ENCODE measurements around the gene SLC9C2. TPM values are rescaled to one million over a fixed set of nuclear protein-coding genes. Genes with fewer than 3 reads are reported as not detected.

SLC9C2 gene
- polyA plus RNA-seq, 3 donors: not detected

DNA sequence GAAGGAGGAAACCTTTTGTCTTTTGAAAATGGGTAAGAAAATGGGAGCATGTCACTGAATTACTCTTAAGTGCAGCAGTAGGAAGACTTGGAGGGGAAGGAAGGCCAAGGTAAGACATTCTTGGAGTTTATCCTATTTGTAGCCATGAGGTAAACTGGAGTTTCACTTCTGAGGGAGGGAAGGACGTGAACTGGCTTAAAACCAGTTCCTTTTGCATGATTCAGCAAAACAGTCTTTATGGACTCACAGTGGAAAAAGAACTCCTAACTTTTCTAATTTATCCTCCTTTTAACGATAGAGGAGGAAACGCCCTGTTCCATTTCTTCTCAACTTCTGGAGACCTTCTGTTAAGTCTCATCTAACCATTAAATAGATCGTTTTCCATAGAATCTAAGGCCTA, 123.2 kb downstream of the SLC9C2 start:
- Mint-ChIP-seq H3K4me3 (peak overlapping the region in 1 of 2 donors; percentile 23), H3K27ac (peak overlapping the region in 4 of 7 donors; percentile 34 to 72 (median 55)), H3K36me3 (peaks cover 30 to 37% of the 10 kb centered on the region in 2 donors), H3K4me1 (peaks cover 43% of the 10 kb centered on the region), H3K27me3 (ENCODE audit: low read depth in 3 of 3) (peaks cover 0 to 4% (median 1%) of the 10 kb centered on the region in 3 donors), H3K9me3 (no peaks in the 10 kb centered on the region)
- H3K4me3 ChIP-seq (replicated peaks in 1 of 3; ENCODE audit: low read depth in 2 of 3, low read length in 3 of 3): peak overlapping the region in 1 of 3 experiments; percentile 21
- no peaks in the 10 kb centered on the region for H3K9me3 ChIP-seq (replicated peaks in 1 of 2; ENCODE audit: control insufficient read depth in 1 of 2, insufficient read depth in 1 of 2, low read length in 2 of 2)
- H3K79me2 ChIP-seq (ENCODE audit: insufficient read depth, low read length): peaks cover 43% of the 10 kb centered on the region
- peak overlapping the region; percentile 12 for H3K4me2 ChIP-seq (replicated peaks; ENCODE audit: extremely low read depth, low read length, poor library complexity, severe bottlenecking)
- no CpG with 5 or more reads among the region's 4 CpGs for WGBS (ENCODE audit: insufficient coverage)
- intact Hi-C loops (cut with micrococcal nuclease): loop anchor here (5.0 to 10.0 kb wide), 5 partner anchors 47 to 543 kb away; partner anchors contain the start of genes CENPL (in 2 of the 2), DARS2 (in 2 of the 2), GAS5 (in 2 of the 2) and ZBTB37 (in 2 of the 2)
- H3K27me3 ChIP-seq (ENCODE audit: control insufficient read depth in 2 of 2, insufficient read depth in 2 of 2, low read length in 2 of 2): no peaks in the 10 kb centered on the region
- H3K36me3 ChIP-seq (replicated peaks in 1 of 2; ENCODE audit: control insufficient read depth in 1 of 2, insufficient read depth in 2 of 2, low read length in 2 of 2): peaks cover 29 to 41% of the 10 kb centered on the region in 2 donors
- no peak overlapping the region for H3K9ac ChIP-seq (ENCODE audit: insufficient read depth, low read length, poor library complexity, severe bottlenecking)
- TF ChIP-seq, protein P1, sequence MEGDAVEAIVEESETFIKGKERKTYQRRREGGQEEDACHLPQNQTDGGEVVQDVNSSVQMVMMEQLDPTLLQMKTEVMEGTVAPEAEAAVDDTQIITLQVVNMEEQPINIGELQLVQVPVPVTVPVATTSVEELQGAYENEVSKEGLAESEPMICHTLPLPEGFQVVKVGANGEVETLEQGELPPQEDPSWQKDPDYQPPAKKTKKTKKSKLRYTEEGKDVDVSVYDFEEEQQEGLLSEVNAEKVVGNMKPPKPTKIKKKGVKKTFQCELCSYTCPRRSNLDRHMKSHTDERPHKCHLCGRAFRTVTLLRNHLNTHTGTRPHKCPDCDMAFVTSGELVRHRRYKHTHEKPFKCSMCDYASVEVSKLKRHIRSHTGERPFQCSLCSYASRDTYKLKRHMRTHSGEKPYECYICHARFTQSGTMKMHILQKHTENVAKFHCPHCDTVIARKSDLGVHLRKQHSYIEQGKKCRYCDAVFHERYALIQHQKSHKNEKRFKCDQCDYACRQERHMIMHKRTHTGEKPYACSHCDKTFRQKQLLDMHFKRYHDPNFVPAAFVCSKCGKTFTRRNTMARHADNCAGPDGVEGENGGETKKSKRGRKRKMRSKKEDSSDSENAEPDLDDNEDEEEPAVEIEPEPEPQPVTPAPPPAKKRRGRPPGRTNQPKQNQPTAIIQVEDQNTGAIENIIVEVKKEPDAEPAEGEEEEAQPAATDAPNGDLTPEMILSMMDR (IDR thresholded peaks at IDR 0.05): no peak
- H2AFZ ChIP-seq (ENCODE audit: insufficient read depth, low read depth, low read length, poor library complexity, severe bottlenecking): no peak overlapping the region
- peaks cover 7% of the 10 kb centered on the region for H4K20me1 ChIP-seq (ENCODE audit: insufficient read depth, low read length)
- H3K27ac ChIP-seq (ENCODE audit: low read depth in 1 of 2, low read length in 2 of 2): peak overlapping the region in 1 of 2 donors; percentile 42
- peaks cover 37 to 45% of the 10 kb centered on the region in 2 donors for H3K4me1 ChIP-seq (ENCODE audit: control insufficient read depth in 1 of 2, insufficient read depth in 2 of 2, low read length in 2 of 2)
- DNase-seq: peak in 1 of 3 donors; percentile 9

DNA sequence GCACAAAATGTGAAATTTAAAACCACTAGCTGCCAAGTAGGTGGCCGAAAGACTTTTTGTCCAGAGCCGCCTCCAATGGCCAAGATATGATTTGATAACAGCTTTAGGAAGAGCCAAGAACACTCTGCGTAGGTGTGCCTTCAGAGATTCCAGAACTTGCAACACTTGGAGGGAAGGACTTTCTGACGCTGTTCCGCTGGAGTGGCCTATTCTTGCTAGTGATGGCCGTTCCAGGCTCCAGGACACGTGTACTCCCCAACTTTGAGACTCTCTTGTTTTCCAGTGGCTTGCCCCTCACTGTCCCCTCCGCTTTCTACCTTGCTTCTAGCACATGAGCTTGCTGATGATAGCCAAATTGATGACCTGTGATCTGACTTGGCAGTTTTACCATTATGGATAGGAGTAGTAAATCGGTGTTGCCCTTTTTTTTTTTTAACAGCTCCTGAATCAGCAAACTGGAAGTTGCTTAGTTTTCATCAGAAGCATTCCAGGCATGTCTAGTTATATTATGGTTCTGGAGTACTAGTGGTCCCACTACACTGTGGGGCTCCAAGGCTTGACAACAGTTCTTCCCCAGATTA, 124.7 kb downstream of the SLC9C2 start:
- Histone ChIP-seq H3K4me3 (replicated peaks in 1 of 3; ENCODE audit: low read depth in 2 of 3, low read length in 3 of 3) (peak overlapping the region; percentile 77 to 92 (median 86)), H3K4me2 (replicated peaks; ENCODE audit: extremely low read depth, low read length, poor library complexity, severe bottlenecking) (peak overlapping the region; percentile 95), H2AFZ (ENCODE audit: insufficient read depth, low read depth, low read length, poor library complexity, severe bottlenecking) (peak overlapping the region; percentile 93), H3K27ac (ENCODE audit: low read depth in 1 of 2, low read length in 2 of 2) (peak overlapping the region; percentile 77 to 87), H3K27me3 (ENCODE audit: control insufficient read depth in 2 of 2, insufficient read depth in 2 of 2, low read length in 2 of 2) (no peaks in the 10 kb centered on the region), H3K9ac (ENCODE audit: insufficient read depth, low read length, poor library complexity, severe bottlenecking) (peak overlapping the region; percentile 83), H3K79me2 (ENCODE audit: insufficient read depth, low read length) (peaks cover 43% of the 10 kb centered on the region), H3K4me1 (ENCODE audit: control insufficient read depth in 1 of 2, insufficient read depth in 2 of 2, low read length in 2 of 2) (peaks cover 37 to 45% of the 10 kb centered on the region in 2 donors), H3K9me3 (replicated peaks in 1 of 2; ENCODE audit: control insufficient read depth in 1 of 2, insufficient read depth in 1 of 2, low read length in 2 of 2) (no peaks in the 10 kb centered on the region), H4K20me1 (ENCODE audit: insufficient read depth, low read length) (peaks cover 7% of the 10 kb centered on the region), H3K36me3 (replicated peaks in 1 of 2; ENCODE audit: control insufficient read depth in 1 of 2, insufficient read depth in 2 of 2, low read length in 2 of 2) (peaks cover 18 to 29% of the 10 kb centered on the region in 2 donors)
- H3K9me3 Mint-ChIP-seq: no peaks in the 10 kb centered on the region
- DNase-seq: peak in 2 of 3 donors; percentile 18 to 23
- WGBS (ENCODE audit: insufficient coverage): 5% methylated on average over 5 of the region's 9 CpGs
- intact Hi-C loops (cut with micrococcal nuclease): loop anchor here (5.0 to 10.0 kb wide), 5 partner anchors 46 to 544 kb away; partner anchors contain the start of genes CENPL (in 2 of the 2), DARS2 (in 2 of the 2), GAS5 (in 2 of the 2) and ZBTB37 (in 2 of the 2)
- H3K36me3 Mint-ChIP-seq: peaks cover 24 to 33% of the 10 kb centered on the region in 2 donors
- TF ChIP-seq, protein P1 (IDR thresholded peaks at IDR 0.05): no peak
- H3K4me3 Mint-ChIP-seq: peak overlapping the region; percentile 93 to 96
- H3K27ac Mint-ChIP-seq: peak overlapping the region in 6 of 7 donors; percentile 85 to 95 (median 94)
- peaks cover 52% of the 10 kb centered on the region for H3K4me1 Mint-ChIP-seq
- H3K27me3 Mint-ChIP-seq (ENCODE audit: low read depth in 3 of 3): peaks cover 0 to 4% (median 1%) of the 10 kb centered on the region in 3 donors
